Body of pancreas (tissue), 4 donors: ENCODE data around the gene SUPT3H. TPM values are rescaled to one million over a fixed set of nuclear protein-coding genes. Genes with fewer than 3 reads are reported as not detected.

Experiments
- ATAC-seq: fragments of 150-250 bp; one replicate; pipeline ENCODE4 v1.9.1; 2016
- DNase-seq, 4 donors: peaks; one replicate each; pipeline ENCODE4 v3.0.0-alpha.2; 2019
- H3K27ac ChIP-seq, 4 donors: fragments of 200-600 bp; sonication (generic); 1 replicate in 3 of 4; 2 replicates in 1 of 4; pipeline versions ENCODE4 v1.5.1 to v1.6.1; 2016 to 2019; ENCODE audit warnings: mild to moderate bottlenecking in 1 of 4, mixed read lengths in 1 of 4, moderate library complexity in 1 of 4
- H3K27me3 ChIP-seq, 2 donors: fragments of 200-600 bp; sonication (generic); one replicate each; pipeline ENCODE4 v1.6.0; 2016; ENCODE audit warnings: mild to moderate bottlenecking in 1 of 2
- H3K36me3 ChIP-seq, 2 donors: fragments of 200-600 bp; sonication (generic); replicated peaks in 1 of 2; 2 replicates each; pipeline ENCODE4 v1.5.1; 2016; ENCODE audit warnings: low read depth in 2 of 2; ENCODE audit not compliant: insufficient read depth in 1 of 2
- H3K4me1 ChIP-seq: fragments of 200-600 bp; sonication (generic); one replicate; pipeline ENCODE4 v1.6.0; 2016
- H3K4me3 ChIP-seq, 2 donors: fragments of 200-600 bp; sonication (generic); 1 replicate in 1 of 2; 2 replicates in 1 of 2; pipeline ENCODE4 v1.5.1; 2016 to 2019
- H3K9me3 ChIP-seq, 3 donors: fragments of 200-600 bp; sonication (generic); 1 replicate in 2 of 3; 2 replicates in 1 of 3; pipeline ENCODE4 v1.5.1; 2016
- CTCF ChIP-seq, 7 experiments: fragments of 450-650 bp in 4 of 7; fragments of 200-600 bp in 3 of 7; sonication (generic) in 3 of 7; IDR thresholded peaks; one replicate each; pipeline ENCODE4 v1.5.1; 2016 to 2019; ENCODE audit warnings: antibody characterized with exemption in 7 of 7
- POLR2A ChIP-seq, 3 donors: fragments of 450-650 bp; IDR thresholded peaks; one replicate each; pipeline ENCODE4 v1.6.1; 2016; ENCODE audit warnings: antibody characterized with exemption in 3 of 3, mild to moderate bottlenecking in 2 of 3
- WGBS, 2 donors: methylation state at CpG; one replicate each; pipeline ENCODE4 v1.1.5; 2017; 5-methylcytosine and 5-hydroxymethylcytosine counted together
- intact Hi-C: fragments of 100-400 bp; cut with DNase I; formaldehyde crosslinking; loops from one replicate; pipeline ENCODE4 v1.15.1; 2023
- total RNA-seq, 2 donors: library from RNA; depleted of rRNA; stranded (reverse); fragments of >200 nt; gene quantifications; one replicate each; pipeline ENCODE4 v1.1.0, GENCODE V29; 2016

The SUPT3H gene
- total RNA-seq, 2 donors from 2014 or later, result 4.9 to 6.7 TPM

- H3K4me1 ChIP-seq, result no peaks in the 10 kb centered on the region
- ATAC-seq (no peak), DNase-seq (no peak)
- H3K36me3 ChIP-seq, result no peaks in the 10 kb centered on the region
- no peak overlapping the region for H3K4me3 ChIP-seq
- no peaks in the 10 kb centered on the region for H3K27me3 ChIP-seq
- intact Hi-C loops, result no loop called here
- WGBS, 2 donors, result 53 to 58% methylated on average over 2 of the region's 2 CpGs
- H3K27ac ChIP-seq, result no peak overlapping the region
- TF ChIP-seq POLR2A (IDR thresholded peaks at IDR 0.05) (no peak), CTCF (IDR thresholded peaks at IDR 0.05) (no peak)
- no peaks in the 10 kb centered on the region for H3K9me3 ChIP-seq
These were observed 20.5 kb upstream of the SUPT3H start for GRCh38 chr6:45398075-45398813.

DNA sequence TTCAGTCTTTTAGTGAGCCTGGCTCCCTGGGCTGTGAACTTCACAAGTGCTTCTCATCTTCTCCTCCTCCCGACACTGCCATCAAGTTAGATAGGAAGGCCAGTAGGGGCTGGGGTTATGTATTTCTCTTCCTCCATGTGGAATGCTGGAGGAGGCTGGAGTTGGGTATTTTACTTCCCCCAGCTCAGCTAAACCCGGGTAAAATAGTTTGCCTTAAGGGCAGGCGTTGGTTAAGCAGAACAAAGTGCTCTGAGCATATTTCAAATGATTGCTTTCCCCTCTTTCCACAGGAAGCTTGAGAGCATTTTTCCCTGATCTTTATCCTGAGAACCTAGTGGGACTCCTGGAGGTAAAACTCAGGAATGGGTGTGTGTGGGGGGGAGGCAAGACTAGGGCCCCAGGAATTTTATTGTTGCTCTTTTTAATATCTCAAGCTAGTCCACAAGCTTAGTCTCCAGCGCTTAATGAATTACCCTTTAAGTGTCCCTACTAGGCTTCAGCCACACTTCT, 16.9 kb upstream of the SUPT3H start:
- no peaks in the 10 kb centered on the region for H3K4me1 ChIP-seq
- no peak for DNase-seq
- TF ChIP-seq POLR2A (IDR thresholded peaks at IDR 0.05), result no peak
- no peak for TF ChIP-seq CTCF (IDR thresholded peaks at IDR 0.05)
- no peak overlapping the region for H3K4me3 ChIP-seq
- H3K27me3 ChIP-seq, result no peaks in the 10 kb centered on the region
- no peaks in the 10 kb centered on the region for H3K9me3 ChIP-seq
- no peak overlapping the region for H3K27ac ChIP-seq
- 77 to 87% methylated on average over 4 of the region's 4 CpGs for WGBS, 2 donors
- ATAC-seq, result no peak
- intact Hi-C loops, result no loop called here
- H3K36me3 ChIP-seq, result no peaks in the 10 kb centered on the region

GRCh38 chr6:45388328-45388727, 10.6 kb upstream of the SUPT3H start:
- WGBS, 2 donors, result 25 to 48% methylated on average over 3 of the region's 3 CpGs
- no peaks in the 10 kb centered on the region for H3K36me3 ChIP-seq
- intact Hi-C loops, result no loop called here
- no peak overlapping the region for H3K27ac ChIP-seq
- H3K4me3 ChIP-seq, result no peak overlapping the region
- H3K9me3 ChIP-seq, result no peaks in the 10 kb centered on the region
- no peak for TF ChIP-seq CTCF (IDR thresholded peaks at IDR 0.05)
- TF ChIP-seq POLR2A (IDR thresholded peaks at IDR 0.05), result no peak
- no peak for DNase-seq
- H3K4me1 ChIP-seq, result no peaks in the 10 kb centered on the region
- no peak for ATAC-seq
- no peaks in the 10 kb centered on the region for H3K27me3 ChIP-seq

DNA sequence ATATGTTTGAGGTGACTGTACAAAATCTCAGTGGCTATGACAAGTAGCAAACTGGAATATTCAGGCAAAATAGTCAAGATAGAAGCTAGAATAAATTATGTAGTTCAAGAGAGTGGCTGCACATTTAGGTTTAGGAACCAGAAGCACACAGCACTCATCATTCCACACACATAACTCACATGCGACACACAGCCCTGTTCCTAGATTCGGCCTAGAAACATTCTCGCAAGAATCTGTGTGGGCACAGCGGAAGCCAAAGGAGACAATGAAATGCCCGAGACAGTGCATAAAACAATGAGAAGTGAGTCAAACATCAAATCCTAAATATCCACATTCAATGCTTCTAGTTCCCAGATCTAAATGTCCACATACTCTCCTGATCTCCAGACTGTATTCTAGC, 9.5 kb upstream of the SUPT3H start:
- no peak overlapping the region for H3K27ac ChIP-seq
- no peak overlapping the region for H3K4me3 ChIP-seq
- no peaks in the 10 kb centered on the region for H3K27me3 ChIP-seq
- H3K4me1 ChIP-seq, result no peaks in the 10 kb centered on the region
- ATAC-seq (no peak), DNase-seq (no peak)
- intact Hi-C loops, result no loop called here
- H3K9me3 ChIP-seq, result no peaks in the 10 kb centered on the region
- WGBS, 2 donors, result 85 to 89% methylated on average over 5 of the region's 5 CpGs
- no peaks in the 10 kb centered on the region for H3K36me3 ChIP-seq
- TF ChIP-seq CTCF (IDR thresholded peaks at IDR 0.05) (no peak), POLR2A (IDR thresholded peaks at IDR 0.05) (no peak)

DNA sequence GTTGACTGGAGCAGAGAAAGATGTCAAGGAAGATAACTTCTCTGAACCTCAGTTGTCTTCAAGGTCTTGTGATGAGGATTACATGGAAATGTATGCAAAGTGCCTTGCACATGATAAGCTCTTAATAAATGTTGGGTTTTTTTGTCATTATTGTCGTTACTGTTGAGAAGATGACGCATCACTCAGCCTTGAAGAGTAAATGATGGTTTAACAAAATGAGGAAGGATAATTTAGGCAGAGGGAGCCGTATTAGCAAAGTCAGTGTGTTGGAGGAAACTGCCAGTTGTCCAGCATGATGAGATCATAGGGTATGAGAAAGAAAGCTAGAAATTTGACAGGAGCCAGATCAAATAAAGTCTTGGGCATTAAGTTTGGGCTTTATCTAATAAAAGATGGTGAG, 8.8 kb upstream of the SUPT3H start:
- H3K9me3 ChIP-seq, result no peaks in the 10 kb centered on the region
- no peak for TF ChIP-seq CTCF (IDR thresholded peaks at IDR 0.05)
- no peak for TF ChIP-seq POLR2A (IDR thresholded peaks at IDR 0.05)
- intact Hi-C loops, result no loop called here
- H3K4me3 ChIP-seq, result no peak overlapping the region
- ATAC-seq (no peak), DNase-seq (no peak)
- no peaks in the 10 kb centered on the region for H3K27me3 ChIP-seq
- H3K27ac ChIP-seq, result no peak overlapping the region
- WGBS, 2 donors, result 64 to 75% methylated on average over 3 of the region's 3 CpGs
- H3K4me1 ChIP-seq, result no peaks in the 10 kb centered on the region
- H3K36me3 ChIP-seq, result no peaks in the 10 kb centered on the region
